SK-N-SH (cell line): ENCODE measurements around the gene COL4A2.

Source experiments
- TEAD4 ChIP-seq: IDR thresholded peaks from 2 replicates; pipeline ENCODE4 v1.4.0; 2012; ENCODE audit warnings: mild to moderate bottlenecking, borderline replicate concordance; ENCODE audit not compliant: insufficient read depth
- TF ChIP-seq, protein P1 (sequence below): IDR thresholded peaks from 2 replicates; pipeline ENCODE4 v1.6.1; 2012; ENCODE audit warnings: mild to moderate bottlenecking, low read depth, low read length, moderate library complexity

DNA sequence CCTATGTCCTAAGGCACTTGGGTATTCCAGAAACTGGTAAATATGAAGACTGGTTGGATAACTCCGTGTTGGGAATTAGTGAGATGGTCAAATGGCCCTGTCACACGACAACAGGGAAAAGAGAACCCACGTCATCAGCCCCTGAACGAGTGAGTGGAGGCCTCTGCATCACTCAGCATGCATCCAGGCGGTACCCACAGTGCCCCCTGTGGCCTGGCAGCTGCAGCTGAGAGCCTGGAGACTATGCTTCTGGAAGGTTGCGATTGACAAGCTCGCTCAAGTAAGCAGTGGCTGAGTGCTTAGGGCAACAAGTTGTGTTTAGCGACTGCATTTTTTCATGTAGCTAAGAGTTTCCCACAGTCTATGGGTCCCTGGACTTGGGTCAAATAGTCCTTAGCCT, 55.9 kb downstream of the COL4A2 start:
- no peak for TF ChIP-seq TEAD4
- TF ChIP-seq, protein P1, sequence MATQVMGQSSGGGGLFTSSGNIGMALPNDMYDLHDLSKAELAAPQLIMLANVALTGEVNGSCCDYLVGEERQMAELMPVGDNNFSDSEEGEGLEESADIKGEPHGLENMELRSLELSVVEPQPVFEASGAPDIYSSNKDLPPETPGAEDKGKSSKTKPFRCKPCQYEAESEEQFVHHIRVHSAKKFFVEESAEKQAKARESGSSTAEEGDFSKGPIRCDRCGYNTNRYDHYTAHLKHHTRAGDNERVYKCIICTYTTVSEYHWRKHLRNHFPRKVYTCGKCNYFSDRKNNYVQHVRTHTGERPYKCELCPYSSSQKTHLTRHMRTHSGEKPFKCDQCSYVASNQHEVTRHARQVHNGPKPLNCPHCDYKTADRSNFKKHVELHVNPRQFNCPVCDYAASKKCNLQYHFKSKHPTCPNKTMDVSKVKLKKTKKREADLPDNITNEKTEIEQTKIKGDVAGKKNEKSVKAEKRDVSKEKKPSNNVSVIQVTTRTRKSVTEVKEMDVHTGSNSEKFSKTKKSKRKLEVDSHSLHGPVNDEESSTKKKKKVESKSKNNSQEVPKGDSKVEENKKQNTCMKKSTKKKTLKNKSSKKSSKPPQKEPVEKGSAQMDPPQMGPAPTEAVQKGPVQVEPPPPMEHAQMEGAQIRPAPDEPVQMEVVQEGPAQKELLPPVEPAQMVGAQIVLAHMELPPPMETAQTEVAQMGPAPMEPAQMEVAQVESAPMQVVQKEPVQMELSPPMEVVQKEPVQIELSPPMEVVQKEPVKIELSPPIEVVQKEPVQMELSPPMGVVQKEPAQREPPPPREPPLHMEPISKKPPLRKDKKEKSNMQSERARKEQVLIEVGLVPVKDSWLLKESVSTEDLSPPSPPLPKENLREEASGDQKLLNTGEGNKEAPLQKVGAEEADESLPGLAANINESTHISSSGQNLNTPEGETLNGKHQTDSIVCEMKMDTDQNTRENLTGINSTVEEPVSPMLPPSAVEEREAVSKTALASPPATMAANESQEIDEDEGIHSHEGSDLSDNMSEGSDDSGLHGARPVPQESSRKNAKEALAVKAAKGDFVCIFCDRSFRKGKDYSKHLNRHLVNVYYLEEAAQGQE, result no peak
